Stomach smooth muscle (tissue), 2 donors: ENCODE data around the gene GFPT2.

ENCODE experiments used
- H3K27ac ChIP-seq: one replicate; pipeline ENCODE4 v1.7.0; 2013; ENCODE audit warnings: mild to moderate bottlenecking, low read length, inconsistent platforms
- H3K27me3 ChIP-seq, 2 donors: one replicate each; pipeline ENCODE4 v1.7.0; 2013; ENCODE audit warnings: low read length in 2 of 2; ENCODE audit not compliant: insufficient read depth in 2 of 2, control insufficient read depth in 1 of 2
- H3K36me3 ChIP-seq, 2 donors: one replicate each; pipeline ENCODE4 v1.7.0; 2013; ENCODE audit warnings: low read length in 2 of 2; ENCODE audit not compliant: control insufficient read depth in 2 of 2, insufficient read depth in 2 of 2
- H3K4me1 ChIP-seq: one replicate; pipeline ENCODE4 v1.7.0; 2013; ENCODE audit warnings: low read length; ENCODE audit not compliant: control insufficient read depth, insufficient read depth
- H3K4me3 ChIP-seq, 2 donors: one replicate each; pipeline ENCODE4 v1.7.0; 2013; ENCODE audit warnings: low read length in 2 of 2
- H3K9ac ChIP-seq, 2 donors: one replicate each; pipeline ENCODE4 v1.7.0; 2013; ENCODE audit warnings: low read length in 2 of 2, mild to moderate bottlenecking in 1 of 2
- H3K9me3 ChIP-seq, 2 donors: one replicate each; pipeline ENCODE4 v1.7.0; 2013; ENCODE audit warnings: low read length in 2 of 2; ENCODE audit not compliant: control insufficient read depth in 2 of 2
- donor health status: healthy.
- donor health status: Pancreatic carcinoma.

GFPT2 gene

DNA sequence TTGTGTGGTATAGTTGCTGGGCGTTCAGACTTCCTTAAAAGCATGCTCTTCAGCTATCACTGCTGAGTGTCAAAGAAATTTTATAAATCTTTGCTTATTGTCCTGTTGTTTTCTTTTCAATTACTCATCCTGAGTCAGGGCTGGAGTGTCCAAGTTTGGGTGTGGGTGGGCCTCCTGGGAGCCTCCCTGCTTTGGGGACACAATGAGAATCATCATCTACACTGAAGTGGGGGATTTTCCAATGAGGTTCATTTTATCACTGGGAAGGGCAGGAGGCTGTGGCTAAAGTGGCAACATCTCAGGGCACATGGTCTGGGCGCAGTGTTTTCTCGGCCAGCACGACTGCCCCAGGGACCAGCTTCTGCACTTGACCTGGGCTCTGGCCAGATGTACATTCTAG, 19.5 kb downstream of the GFPT2 start:
- H3K9ac ChIP-seq, result no peak overlapping the region
- peaks cover 6% of the 10 kb centered on the region for H3K4me1 ChIP-seq
- no peaks in the 10 kb centered on the region for H3K9me3 ChIP-seq
- peaks cover 0 to 6% of the 10 kb centered on the region in 2 donors for H3K27me3 ChIP-seq
- H3K4me3 ChIP-seq, result no peak overlapping the region
- H3K27ac ChIP-seq, result no peak overlapping the region
- H3K36me3 ChIP-seq, result peaks cover 19% of the 10 kb centered on the region in 2 donors

DNA sequence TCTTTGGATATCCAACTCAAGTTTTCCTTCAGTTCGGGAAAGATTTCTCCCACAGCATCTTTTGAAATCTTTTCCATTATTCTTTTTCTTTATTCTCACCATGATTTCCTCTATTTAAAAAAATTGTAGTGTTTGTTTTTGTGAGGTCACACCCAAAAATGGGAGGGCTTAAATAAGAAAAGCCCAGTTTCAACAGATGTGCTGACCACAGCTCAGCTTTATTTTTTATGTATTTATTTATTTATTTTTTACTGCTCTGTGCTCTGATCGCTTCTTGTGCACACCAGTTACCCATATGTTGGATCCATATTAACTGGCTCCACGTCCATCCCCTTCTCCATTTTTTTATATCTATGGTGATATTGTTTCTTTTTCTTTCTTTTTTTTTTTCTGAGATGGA, 20.3 kb downstream of the GFPT2 start:
- Histone ChIP-seq H3K4me1 (peaks cover 6% of the 10 kb centered on the region), H3K27me3 (peaks cover 0 to 6% of the 10 kb centered on the region in 2 donors), H3K9ac (no peak overlapping the region), H3K27ac (no peak overlapping the region), H3K36me3 (peaks cover 19% of the 10 kb centered on the region in 2 donors), H3K9me3 (no peaks in the 10 kb centered on the region), H3K4me3 (no peak overlapping the region)

DNA sequence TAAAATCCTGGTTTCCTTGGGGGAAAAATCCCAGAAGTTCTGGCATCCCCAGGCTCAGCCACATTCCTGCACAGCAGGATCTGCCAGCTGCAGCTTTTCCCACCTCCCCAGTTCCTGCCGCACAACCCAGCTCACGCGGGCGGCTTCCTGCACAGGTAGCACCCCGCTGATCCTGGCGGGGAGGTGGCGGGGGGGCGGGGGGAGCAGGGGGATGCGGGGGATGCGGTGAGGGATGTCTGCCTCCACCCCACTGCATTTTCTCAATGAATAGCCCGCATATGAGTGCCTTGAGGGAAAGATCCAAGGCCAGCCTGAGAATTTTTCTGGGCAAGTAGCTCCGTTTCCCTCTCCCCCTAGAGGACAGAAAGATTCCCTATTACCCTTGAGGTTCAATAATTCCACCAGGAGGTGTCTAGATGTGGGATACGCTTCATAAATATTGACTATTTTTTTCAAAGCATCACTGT, 21.1 kb downstream of the GFPT2 start:
- Histone ChIP-seq H3K4me3 (no peak overlapping the region), H3K36me3 (peaks cover 17 to 19% of the 10 kb centered on the region in 2 donors), H3K27me3 (peaks cover 0 to 6% of the 10 kb centered on the region in 2 donors), H3K9me3 (no peaks in the 10 kb centered on the region), H3K9ac (no peak overlapping the region), H3K4me1 (peaks cover 6% of the 10 kb centered on the region), H3K27ac (no peak overlapping the region)

DNA sequence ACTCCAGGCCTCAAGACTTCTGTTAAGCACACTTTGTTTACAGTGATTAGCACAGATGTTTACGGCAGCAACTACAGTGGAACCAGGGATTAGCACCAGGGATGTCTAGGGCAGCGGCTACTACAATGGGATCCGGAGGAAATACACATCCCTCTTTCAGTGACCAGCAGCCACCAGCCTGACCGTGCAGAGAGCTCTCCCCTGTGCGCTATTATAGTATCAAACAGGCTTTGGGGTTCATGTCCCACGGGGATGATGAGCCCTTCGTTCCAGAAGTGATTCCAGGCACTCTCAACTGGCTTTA, 21.5 kb downstream of the GFPT2 start:
- no peak overlapping the region for H3K9ac ChIP-seq
- H3K4me1 ChIP-seq, result peaks cover 6% of the 10 kb centered on the region
- H3K27ac ChIP-seq, result no peak overlapping the region
- peaks cover 0 to 6% of the 10 kb centered on the region in 2 donors for H3K27me3 ChIP-seq
- H3K36me3 ChIP-seq, result peaks cover 15 to 19% of the 10 kb centered on the region in 2 donors
- no peak overlapping the region for H3K4me3 ChIP-seq
- no peaks in the 10 kb centered on the region for H3K9me3 ChIP-seq

GRCh38 chr5:180330810-180331646, 22.1 kb downstream of the GFPT2 start:
- Histone ChIP-seq H3K9me3 (no peaks in the 10 kb centered on the region), H3K27ac (peak overlapping the region; percentile 31), H3K36me3 (peaks cover 13 to 15% of the 10 kb centered on the region in 2 donors), H3K27me3 (peaks cover 0 to 6% of the 10 kb centered on the region in 2 donors), H3K4me3 (peak overlapping the region in 1 of 2 donors; percentile 22), H3K9ac (no peak overlapping the region), H3K4me1 (peaks cover 6% of the 10 kb centered on the region)

DNA sequence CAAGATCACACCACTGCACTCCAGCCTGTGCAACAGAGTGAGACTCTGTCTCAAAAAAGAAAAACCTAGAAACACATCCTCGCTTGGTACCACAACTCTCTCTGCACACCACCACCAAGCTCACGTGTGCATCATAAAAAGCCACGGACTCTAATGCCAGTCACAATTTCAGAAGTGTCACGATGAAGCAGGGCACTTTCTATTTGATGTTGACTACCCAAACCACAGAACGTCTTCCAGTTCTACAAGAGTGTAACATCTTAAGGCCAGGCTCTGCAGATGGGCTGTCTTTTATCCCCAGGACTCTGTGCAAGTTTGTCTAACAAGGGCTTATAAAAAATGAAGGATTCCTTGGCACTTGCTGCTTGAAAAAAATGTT, 22.9 kb downstream of the GFPT2 start:
- Histone ChIP-seq H3K4me3 (no peak overlapping the region), H3K4me1 (peaks cover 6% of the 10 kb centered on the region), H3K36me3 (peaks cover 8 to 11% of the 10 kb centered on the region in 2 donors), H3K27me3 (peaks cover 0 to 6% of the 10 kb centered on the region in 2 donors), H3K9me3 (no peaks in the 10 kb centered on the region), H3K27ac (peak overlapping the region; percentile 31), H3K9ac (no peak overlapping the region)

GRCh38 chr5:180329606-180330269, 23.4 kb downstream of the GFPT2 start:
- H3K9me3 ChIP-seq, result no peaks in the 10 kb centered on the region
- no peak overlapping the region for H3K27ac ChIP-seq
- peaks cover 0 to 6% of the 10 kb centered on the region in 2 donors for H3K27me3 ChIP-seq
- no peak overlapping the region for H3K4me3 ChIP-seq
- H3K9ac ChIP-seq, result no peak overlapping the region
- H3K36me3 ChIP-seq, result peaks cover 7 to 10% of the 10 kb centered on the region in 2 donors
- peaks cover 6% of the 10 kb centered on the region for H3K4me1 ChIP-seq

DNA sequence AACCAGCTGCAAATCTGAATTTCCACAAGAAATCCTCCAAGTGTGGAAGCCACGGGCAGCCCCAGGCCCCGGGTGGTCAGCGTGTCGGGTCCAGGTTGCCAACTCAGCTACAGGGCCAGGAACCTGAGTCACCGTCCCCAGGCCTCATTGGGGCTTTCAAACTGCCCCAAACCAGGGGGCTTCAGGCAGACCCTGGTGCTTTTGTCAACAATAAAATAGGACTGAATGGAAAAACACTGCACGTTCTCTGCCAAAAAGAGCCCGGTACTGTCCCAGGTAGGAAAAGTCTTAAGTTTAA, 24.0 kb downstream of the GFPT2 start:
- H3K4me1 ChIP-seq, result peaks cover 6% of the 10 kb centered on the region
- H3K27ac ChIP-seq, result no peak overlapping the region
- peaks cover 0 to 4% of the 10 kb centered on the region in 2 donors for H3K27me3 ChIP-seq
- H3K36me3 ChIP-seq, result peaks cover 4 to 6% of the 10 kb centered on the region in 2 donors
- no peaks in the 10 kb centered on the region for H3K9me3 ChIP-seq
- H3K4me3 ChIP-seq, result no peak overlapping the region
- no peak overlapping the region for H3K9ac ChIP-seq

DNA sequence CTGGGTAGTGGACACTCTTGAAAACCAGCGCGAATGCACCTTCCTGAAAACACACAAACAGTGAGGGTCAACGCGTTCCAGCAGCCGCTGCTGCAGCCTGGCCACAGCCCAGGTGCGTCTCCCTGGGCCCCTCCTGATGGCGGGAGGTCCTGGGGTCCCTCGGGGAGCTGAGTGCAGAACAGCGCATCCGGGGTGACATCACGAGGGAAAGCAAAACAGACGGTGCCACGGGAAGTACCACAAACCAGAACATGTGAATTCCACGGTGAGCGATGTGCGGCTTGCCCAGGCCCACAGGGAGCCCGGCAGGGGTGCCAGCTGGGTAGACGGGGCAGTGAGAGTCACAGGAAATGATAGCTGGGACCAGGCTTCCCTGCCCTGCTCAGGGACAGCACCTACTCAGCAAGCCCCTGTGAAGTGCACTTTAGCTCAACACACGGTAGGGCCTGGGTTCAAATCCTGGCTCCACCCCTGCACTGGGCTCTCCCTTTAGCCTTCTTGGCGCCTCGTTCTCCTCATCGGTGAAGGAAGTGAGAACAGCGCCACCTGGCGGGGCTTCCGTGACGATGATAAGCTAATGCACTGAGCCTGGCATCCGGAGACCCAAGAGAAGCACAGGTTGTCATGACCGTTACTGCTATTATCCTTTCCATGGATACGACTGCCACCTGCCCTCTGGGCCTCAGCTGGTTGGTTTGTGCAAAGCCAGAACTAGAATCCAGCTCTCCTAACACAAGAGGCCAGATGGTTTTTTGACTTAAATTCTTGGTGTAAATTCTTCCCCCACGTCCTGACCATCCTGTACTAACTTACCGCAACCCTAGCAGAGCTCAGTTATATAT, 24.6 kb downstream of the GFPT2 start:
- peaks cover 2 to 6% of the 10 kb centered on the region in 2 donors for H3K36me3 ChIP-seq
- H3K4me1 ChIP-seq, result peaks cover 6% of the 10 kb centered on the region
- H3K9ac ChIP-seq, result no peak overlapping the region
- H3K4me3 ChIP-seq, result no peak overlapping the region
- no peaks in the 10 kb centered on the region for H3K9me3 ChIP-seq
- H3K27ac ChIP-seq, result no peak overlapping the region
- no peaks in the 10 kb centered on the region for H3K27me3 ChIP-seq

- H3K36me3 ChIP-seq, result peaks cover 3 to 6% of the 10 kb centered on the region in 2 donors
- H3K27me3 ChIP-seq, result no peaks in the 10 kb centered on the region
- H3K9me3 ChIP-seq, result no peaks in the 10 kb centered on the region
- no peak overlapping the region for H3K9ac ChIP-seq
- H3K4me1 ChIP-seq, result peaks cover 6% of the 10 kb centered on the region
- no peak overlapping the region for H3K4me3 ChIP-seq
- H3K27ac ChIP-seq, result no peak overlapping the region
Measured at GRCh38 chr5:180326989-180327565, 26.1 kb downstream of the GFPT2 start.
